Stimulated activated naive CD4-positive, alpha-beta T cell (primary cell): ENCODE data around the gene BMPER.

Experiments
- DNase-seq, 6 experiments: peaks; one replicate each; lab custom pipeline; 2025; lab: John Stamatoyannopoulos, UW

Gene BMPER

DNA sequence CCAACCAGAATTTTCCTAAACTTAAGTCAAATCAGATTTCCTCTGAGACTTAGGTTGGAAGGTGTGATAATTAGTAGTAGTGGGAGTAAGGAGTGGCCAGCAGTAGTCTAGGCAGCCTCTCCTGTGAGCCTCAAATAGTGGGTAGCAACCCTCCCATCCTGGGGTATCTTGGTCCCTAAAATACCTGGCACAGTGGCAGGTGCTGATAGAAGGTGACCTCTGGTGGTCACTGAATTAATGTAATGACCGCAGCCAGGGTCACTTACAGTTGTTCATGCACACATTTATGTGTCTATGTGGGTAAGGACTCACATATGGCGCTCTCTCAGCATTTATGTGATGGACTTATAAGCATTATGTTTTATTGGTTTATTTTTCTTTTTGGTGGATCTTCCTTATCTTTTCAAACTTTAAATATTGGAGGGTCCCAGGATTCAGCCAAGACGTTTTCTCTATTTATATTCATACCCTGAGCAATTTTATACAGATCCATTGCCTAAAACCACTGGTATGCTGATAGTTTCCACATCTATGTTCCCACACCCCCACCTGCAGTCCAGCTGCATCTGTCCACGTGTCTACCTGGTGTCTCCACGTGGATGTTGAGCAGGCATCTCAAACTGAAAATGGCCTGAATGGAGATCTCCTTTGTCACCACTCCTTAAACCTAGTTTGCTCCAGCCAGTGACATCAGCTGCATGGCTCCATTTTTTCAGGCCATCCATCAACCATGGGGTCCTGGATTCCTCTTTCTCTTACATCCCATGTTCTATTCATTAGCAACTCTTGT, 18.3 kb downstream of the BMPER start:
- DNase-seq: no peak

DNA sequence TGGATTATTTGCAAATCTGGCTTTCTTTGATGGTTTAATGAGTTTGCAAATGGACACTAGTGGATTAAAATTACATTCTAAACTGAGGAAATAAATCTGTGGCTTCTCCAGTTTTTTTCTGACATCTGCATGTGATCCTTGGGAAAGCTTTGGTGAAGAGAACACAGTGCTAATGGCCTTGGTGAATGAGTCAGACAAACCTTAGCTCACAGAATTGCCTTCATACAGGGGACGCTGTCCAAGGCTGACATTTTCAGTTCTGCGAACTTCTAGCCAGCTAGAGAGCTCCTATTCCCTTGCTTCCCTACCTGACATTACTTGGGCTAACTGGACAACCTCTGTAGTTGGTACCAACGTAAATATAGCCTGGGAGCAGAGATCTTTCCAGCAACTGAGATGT, 21.2 kb downstream of the BMPER start:
- no peak for DNase-seq

DNA sequence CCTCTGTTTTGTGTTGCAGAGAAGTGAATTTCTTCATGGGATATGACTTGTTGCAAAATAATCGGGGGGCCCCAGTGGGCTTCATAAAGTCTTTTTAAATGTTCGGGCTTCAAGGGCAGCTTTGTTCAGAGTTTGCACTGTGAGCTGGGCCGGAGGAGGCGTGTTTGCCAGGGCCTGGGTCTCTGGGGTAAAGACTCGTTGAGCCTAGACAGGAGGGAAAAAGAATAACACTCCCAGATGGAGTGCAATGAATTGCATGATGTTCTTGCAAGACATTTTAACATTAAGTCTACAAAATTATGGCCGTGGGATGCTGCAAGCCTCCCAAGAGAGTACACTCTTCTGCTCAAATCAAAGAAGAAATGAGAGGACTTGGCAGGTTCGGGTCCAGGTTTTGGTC, 23.6 kb downstream of the BMPER start:
- no peak for DNase-seq

DNA sequence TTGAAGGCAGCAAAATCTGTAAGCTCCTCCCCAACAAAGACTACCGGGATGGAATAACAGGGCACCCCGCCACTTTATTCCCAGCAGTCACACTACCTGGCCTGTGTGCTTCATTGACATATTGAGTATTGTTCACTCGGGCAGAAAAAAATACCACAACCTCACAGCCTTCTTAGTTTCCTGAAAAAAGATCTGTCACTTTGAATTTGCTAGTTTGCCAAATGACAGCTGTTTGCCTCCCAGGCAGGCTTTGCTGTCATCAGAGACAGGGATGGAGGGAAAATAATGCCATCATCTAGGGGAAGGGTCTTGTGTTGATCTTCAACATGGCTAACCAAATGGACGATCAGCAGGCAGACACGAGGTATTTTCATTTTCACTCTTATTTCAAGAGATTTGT, 26.9 kb downstream of the BMPER start:
- DNase-seq: no peak

DNA sequence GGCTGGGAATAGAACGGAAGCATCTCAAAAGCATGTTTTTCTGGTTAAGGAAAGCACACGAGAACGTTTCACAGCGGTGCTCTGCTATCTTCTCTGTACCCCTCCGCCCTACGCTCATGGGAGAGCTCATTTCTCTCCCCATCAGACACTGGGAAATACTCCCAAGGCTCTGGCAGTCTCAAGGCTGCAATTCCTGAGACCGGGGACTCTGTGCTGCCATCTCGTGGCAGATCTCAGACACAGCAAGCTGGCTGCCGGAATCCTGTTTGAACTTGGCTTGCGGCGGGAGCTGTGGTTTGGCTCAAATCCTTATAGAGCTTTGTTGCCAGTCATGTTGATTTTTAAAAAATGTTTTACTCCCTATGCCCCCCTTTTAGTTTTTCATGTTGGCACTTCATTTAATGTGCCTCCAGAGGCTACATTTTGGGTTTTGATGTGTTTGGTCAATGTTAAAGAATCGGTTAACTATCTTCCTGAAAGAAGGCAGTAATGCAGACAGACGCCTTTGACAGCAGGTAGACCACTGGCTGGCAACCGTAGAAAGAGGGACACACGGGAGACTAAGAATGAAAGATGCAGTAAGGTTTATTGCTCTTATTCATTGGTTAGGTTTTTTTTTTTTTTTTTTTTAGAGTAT, 27.6 kb downstream of the BMPER start:
- peak in 5 of 6 experiments; percentile 16 to 59 (median 35) for DNase-seq

DNA sequence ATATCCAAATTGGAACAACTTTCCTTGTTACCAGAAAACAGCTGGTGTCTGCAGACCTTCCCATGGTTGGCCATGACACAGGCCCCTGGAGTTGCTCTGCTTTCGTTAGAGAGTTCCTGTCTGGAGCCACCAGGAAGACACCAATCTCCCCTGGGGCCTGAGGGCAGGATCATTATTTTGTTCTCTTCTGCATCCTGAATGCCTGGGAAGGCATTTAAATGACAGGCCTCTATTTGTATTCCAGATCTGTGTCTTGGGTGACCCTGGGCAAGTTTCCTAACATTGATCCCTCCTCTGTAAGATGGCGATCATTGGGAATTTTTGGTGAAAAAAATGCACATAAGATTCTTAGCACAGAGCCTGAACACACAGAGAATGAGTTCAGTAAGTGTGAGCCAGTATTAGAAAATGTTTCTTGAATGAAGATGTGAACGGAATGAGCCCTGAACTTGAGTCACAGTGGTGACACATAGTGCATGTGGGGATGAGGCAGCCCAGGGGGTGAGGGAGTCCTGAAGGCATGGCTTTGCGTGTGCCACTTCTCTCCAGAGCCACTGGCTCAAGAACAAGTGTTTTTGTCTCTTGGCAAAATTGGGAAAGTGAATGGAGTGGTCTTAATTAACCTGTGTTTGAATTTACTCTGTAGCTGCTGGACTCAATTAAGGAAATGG, 28.4 kb downstream of the BMPER start:
- no peak for DNase-seq

DNA sequence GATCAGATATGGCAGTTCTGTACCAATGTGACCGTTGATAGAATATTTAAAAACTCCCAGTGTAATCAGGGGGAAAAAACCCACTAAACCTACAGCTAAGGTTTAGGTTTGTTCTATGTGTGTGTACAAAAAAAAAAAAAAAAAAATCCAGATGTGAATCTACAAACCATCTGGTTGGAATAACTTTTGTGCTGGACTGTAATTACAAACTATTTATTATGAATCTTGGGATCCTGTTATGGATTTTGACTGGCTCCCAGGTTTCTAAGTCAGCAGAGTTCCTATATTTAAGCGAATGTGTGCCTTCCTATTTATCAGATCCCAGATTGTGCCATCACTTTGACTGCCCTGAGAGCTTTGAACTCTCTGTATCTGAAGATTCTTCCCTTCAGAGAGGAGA, 29.1 kb downstream of the BMPER start:
- DNase-seq: no peak

DNA sequence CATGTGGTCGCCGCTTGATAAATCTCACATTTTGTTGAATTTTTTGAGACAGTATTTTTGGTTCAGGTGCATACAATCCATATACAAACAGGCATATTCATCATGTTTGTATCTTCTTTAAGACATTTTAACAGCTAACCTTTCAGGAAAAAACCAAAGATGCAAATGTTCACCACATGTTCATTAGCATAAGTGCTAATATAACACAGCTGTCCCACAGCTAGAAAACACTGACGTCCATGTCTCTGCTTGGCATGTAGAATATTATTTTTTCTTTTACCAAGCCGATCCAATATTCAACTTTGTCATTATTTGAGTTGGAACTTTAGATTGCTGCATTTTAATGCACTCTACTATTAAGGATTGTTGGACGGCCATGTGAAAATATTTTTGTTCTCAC, 31.2 kb downstream of the BMPER start:
- DNase-seq: no peak

DNA sequence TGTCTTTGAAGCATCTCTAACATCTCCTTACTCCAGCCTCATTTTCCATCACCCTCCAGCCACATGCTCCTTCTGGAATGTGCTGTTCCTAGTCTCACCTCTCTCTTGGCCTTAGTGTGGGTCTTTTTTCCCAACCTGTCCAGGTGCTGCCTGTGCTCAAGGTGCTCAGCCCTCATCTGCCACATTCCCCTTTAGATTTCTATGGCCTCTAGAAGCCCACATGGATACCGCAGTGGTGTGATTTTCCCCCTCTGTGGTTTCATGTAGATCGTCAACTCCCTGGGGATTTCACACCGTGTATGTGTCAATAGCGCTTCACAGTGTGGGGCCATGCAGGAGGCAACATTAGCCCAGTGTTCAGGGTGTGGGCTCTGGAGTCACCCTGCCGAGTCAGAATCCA, 32.5 kb downstream of the BMPER start:
- DNase-seq: no peak

DNA sequence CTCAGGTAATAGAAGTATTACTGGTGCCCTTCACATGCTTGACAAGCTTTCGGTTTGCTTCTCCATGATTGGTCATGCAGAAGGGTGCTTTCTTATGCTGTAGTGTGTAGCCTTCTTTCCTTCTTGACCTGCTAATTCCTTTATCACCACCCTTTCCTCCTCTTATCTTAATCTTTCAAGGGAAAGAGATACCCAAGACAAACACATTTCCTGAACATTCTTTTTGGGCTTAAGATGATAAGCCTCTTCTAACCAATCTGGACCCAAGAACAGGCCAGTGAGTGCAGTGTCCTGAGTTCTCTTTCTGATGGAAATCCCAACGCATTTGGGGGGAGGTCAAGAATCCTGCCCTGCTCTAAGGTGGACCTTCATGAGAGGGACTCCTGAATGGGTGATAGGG, 33.8 kb downstream of the BMPER start:
- no peak for DNase-seq

DNA sequence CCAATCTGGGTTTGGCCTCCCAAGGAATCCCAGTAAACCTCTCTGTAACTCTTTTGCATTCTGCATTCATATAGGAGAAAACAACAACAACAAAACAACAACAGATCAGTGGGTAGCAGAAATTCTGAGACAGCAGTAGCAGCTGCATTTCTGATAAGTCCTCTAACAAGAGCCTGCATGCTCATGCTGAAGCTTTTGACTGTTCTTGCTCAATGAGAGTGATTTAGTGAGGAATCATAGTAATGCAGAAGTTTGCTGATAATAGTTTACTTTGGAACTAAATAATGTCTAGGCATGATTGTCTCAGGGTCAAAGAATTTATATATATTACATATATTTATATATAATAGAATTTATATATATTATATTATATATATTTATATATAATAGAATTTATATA, 35.2 kb downstream of the BMPER start:
- no peak for DNase-seq

DNA sequence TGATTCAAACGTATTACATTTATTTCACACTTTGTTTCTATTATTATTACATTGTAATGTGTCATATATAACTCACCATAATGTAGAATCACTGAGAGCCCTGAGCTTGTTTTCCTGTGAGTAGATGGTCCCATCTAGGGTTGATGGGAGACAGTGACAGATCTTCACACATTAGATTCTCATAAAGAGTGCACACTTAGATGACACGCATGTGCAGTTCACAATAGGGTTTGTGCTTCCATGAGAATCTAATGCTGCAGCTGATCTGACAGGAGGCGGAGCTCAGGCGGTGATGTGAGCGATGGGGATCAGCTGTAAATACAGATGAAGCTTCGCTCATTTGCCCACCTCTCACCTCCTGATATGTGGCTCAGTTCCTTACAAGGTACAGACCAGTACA, 36.1 kb downstream of the BMPER start:
- DNase-seq: no peak

DNA sequence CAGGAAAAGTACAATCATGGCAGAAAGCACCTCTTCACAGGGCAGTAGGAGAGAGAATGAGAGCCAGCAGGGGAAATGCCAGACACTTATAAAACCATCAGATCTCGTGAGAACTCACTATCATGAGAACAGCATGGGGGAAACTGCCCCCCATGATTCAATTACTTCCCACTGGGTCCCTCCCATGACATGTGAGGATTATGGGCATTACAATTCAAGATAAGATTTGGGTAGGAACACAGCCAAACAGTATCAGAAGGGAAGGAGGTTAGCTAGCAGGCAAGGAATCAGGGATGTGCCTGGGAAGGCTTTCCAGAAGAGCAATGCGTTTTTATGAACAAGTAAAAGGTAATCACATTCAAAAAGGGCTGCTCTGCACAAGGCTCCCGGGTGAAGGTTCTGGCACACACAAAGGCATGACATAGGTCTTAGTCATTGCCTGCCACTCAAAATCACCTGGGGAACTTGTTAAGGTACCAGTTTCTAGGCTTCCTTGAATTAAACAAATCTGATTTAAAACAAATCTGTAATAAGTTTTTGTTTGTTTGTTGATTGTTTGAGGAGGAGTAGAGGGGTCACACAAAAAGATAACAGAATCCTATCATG, 40.9 kb downstream of the BMPER start:
- DNase-seq: no peak

DNA sequence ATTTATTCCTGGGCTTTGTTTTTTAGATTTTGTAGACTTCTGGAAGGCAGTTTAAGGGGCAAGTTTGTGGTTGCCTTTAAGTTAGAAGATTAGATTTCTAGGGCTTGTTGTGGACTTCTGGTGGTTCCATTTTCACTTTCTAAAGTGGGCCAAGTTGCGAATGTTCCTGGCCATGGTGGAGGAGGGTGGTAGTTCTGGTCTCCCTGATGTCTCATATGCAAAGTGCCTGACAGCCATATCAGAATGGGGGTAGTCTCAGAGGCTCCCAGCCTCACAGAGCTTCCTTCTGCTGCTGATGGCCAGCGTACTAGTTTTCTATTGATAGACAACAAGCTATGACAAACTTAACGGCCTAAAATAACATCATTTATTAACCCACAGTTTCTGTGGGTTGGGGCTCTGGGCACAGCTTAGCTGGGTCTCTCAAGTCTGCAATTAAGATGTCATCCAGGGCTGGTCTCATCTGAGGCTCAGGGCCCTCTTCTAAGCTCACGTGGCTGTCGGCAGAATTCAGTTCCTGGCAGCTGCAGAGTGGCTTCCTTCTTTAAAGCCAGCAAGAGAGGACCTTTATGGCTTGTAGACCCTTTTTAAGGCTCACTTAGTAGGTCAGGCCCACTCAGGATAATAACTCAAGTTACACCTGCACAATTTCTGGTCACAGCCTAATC, 44.8 kb downstream of the BMPER start:
- DNase-seq: no peak

DNA sequence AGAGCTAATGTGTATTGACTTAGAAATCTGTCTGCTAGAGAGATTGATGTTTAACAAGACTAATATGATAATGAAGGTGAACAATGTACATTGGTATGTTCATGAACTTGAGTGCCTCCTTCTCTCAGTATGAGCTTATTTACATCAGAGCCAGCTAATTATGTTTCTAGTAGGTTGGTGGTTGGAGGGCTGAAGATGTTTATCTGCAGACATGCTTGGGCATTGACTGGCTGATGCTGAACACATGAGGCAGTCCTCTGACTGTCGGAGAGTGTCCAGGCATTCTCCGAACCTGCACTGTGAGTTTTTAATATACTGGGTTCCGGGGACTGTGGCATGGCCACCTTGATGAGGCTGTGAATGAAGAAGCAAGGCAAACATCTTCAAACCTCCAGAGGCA, 47.5 kb downstream of the BMPER start:
- no peak for DNase-seq

DNA sequence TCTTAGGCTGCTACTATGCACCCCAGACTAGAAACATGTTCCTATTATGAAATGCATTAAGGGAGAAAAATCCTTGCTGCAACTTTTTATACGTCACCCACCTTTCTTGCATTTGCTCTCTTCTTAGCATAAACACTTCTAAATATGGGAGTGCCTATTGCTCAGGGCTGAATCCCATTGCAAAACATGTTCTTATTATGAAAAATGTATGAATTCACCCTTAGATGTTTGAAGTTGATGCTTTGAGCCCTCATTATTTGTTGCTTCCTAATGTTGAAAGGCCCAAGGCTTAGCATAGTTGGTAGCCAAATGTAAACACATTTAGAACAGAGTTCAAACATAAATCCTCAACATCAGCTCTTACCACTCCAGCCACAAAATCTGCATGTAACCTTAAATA, 52.8 kb downstream of the BMPER start:
- DNase-seq: no peak

DNA sequence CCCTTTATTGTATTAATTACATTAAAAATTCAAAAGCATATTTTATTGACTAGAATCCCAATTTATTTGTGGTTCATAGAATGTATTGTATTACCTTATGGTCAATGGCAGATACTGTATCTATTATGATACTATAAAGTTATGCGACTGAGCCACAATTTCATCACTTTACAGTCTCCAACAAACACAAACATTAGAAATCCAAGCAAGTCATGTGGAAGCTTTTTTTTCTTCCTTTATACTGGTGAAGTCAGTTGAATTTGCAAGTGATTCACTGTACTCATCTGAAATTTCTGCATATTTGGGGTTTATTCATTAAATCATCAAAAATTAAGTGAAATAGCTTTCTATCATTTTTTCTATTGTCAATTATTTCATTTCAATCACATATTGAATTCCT, 54.3 kb downstream of the BMPER start:
- DNase-seq: no peak

DNA sequence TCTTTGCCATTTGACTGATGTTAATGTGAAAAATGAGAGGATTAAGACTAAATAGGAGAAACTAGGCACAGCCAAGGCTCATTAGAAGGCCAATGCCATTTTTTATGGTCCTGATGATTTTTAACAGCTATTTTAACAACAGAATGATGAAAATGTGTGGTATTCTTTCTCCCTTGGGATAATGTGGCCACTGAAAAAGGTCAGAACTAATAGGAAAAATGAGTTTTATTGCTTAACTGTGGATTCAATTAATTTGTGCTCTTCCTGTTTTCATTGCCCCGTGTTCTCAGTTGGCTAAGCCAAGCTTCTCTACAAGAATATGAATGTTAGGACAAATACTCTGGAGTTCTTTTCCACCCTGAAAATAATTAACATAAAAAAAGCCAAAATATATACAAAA, 56.6 kb downstream of the BMPER start:
- no peak for DNase-seq

DNA sequence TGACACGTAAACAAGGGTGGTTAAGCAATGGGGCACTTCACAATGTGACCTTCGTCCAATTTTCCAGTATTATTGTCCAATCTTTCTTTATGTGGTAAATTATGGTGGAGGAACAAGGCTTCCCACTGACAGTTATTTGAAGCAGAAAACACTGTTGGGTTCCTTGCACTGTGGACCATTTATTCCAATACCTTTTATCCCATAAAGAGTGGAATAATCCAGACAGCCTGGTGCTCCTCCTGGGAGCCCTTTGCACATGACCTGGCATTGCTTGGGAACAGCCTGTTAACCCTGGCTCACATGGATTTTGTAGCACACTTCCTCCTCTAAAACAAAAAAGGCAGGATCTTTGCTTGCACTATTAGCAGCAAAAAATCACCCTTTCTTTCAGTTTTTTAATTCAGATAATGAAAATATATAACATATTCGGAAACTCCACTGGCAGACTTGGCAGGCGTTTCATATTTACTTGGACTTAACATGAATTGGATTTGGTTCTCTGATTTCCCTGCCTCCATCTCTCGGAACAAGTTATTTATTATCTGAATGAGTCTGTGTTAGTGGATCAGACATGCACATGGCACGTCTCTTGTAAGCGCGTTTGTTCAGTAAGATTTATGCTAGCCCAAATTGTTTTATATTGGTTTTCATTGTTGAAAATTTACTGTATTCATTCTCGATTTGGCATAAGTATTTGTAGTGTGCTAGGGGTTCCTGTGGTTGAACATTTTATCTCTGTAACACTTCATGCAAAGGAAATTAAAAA, 59.3 kb downstream of the BMPER start:
- no peak for DNase-seq

DNA sequence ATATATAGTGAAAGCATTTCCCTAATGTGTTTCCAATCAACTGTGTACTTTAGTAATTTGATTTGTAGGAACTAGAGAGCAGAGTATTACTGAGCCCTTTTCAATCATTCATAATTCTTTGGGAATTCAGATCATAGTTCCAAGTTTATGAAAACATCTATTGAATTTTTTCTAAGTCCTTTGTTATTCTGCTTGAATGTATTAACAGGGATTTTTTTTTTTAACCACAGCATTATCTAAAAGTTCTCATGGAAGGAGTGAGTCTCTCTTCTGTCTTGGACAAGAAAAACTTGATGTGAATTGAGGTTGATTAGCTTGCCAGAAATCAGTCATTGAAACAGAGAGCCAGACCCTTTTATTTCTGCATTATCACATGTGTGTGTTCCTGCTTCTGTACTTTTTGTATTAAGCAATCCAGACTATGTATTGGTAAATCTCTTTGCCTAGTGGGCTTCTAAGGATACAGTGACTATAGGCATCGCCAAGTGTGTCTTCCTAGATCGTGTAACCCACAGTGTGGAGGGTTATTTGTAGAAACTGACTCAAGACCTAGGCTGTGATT, 59.9 kb downstream of the BMPER start:
- DNase-seq: no peak

DNA sequence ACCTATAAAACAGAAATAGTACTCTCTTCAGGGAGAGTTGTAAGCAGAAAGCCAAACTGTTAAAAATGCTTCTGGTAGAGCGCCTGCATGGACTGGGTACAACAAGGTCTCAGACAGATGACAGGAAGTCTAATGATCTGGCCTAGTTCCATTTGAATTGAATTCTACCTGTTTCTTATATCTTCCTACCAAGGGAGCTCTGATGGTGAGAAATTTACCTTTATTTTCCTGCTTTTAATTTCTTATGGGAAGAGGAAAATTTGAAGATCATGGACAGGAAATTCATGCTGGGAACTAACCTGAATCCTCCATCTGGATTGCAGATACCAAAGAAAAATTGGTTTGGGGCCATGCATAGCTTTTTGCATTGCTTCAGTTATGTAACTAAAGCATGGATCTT, 63.3 kb downstream of the BMPER start:
- DNase-seq: no peak
